Liver (tissue), 3 donors: ENCODE data around the gene ZNF205.

ENCODE experiments used
- SP1 ChIP-seq: IDR thresholded peaks from 2 replicates; pipeline ENCODE4 v1.6.1; 2018; ENCODE audit warnings: antibody characterized with exemption, mild to moderate bottlenecking
- TAF1 ChIP-seq: conservative IDR thresholded peaks from 2 replicates; pipeline ENCODE4 v1.6.1; 2016; ENCODE audit warnings: antibody characterized with exemption, mild to moderate bottlenecking
- ZBTB33 ChIP-seq: IDR thresholded peaks from 2 replicates; pipeline ENCODE4 v1.6.1; 2016; ENCODE audit warnings: antibody characterized with exemption
- TF ChIP-seq, protein P1 (sequence below): fragments of 150-350 bp; IDR thresholded peaks from 2 replicates; pipeline ENCODE4 v1.5.1; 2017; ENCODE audit warnings: improper control_type of control experiment, low read depth, low read length; ENCODE audit not compliant: missing input control
- donor health status: healthy.
- donor health status: healthy.

DNA sequence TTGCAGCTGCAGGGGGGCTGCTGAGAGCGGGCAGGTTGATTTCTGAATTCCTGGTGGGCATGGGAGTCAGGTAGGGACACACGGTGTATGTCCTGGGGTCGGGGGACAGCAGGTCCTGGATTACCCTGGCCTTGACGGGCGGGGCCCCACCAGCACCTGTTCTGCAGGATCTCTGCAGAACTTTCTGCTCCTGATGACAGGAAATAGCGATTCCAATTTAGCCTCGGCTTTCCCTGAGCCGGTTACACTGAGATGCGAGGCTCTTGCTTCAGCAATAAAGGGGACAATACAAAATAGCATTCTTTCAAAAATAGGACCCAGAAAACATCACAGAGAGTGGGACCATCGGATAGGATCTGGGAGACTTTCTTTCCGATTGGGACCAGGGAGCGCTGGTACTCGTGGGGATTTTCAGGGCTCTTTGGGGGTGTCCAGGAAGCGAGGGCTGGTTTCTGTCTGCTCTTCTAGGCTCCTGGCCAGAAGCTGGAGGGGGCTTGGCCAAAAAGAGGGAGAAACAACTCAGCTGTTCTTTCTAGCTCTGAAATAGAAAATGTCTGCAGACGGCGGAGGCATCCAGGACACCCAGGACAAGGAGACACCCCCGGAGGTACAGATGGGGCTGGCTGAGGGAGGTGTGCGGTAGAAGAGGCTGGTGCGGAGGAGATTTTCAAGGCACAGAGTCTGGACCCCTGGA lies 642 bp downstream of the ZNF205 start:
- TF ChIP-seq, protein P1, sequence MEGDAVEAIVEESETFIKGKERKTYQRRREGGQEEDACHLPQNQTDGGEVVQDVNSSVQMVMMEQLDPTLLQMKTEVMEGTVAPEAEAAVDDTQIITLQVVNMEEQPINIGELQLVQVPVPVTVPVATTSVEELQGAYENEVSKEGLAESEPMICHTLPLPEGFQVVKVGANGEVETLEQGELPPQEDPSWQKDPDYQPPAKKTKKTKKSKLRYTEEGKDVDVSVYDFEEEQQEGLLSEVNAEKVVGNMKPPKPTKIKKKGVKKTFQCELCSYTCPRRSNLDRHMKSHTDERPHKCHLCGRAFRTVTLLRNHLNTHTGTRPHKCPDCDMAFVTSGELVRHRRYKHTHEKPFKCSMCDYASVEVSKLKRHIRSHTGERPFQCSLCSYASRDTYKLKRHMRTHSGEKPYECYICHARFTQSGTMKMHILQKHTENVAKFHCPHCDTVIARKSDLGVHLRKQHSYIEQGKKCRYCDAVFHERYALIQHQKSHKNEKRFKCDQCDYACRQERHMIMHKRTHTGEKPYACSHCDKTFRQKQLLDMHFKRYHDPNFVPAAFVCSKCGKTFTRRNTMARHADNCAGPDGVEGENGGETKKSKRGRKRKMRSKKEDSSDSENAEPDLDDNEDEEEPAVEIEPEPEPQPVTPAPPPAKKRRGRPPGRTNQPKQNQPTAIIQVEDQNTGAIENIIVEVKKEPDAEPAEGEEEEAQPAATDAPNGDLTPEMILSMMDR, result no peak
- TF ChIP-seq SP1 (no peak), ZBTB33 (no peak), TAF1 (no peak)
